B cell (primary cell): ENCODE results near the gene DOCK7.

ENCODE experiments used
- EZH2 ChIP-seq: IDR thresholded peaks from 2 replicates; pipeline ENCODE4 v1.6.1; 2012; ENCODE audit warnings: borderline replicate concordance, low read depth, mild to moderate bottlenecking, moderate library complexity, low read length; ENCODE audit not compliant: insufficient read depth, poor library complexity, severe bottlenecking
- TF ChIP-seq, protein P1 (sequence below): fragments of 200-600 bp; IDR thresholded peaks from one replicate; pipeline ENCODE4 v1.8.0; 2022; ENCODE audit warnings: antibody characterized with exemption, mild to moderate bottlenecking

DNA sequence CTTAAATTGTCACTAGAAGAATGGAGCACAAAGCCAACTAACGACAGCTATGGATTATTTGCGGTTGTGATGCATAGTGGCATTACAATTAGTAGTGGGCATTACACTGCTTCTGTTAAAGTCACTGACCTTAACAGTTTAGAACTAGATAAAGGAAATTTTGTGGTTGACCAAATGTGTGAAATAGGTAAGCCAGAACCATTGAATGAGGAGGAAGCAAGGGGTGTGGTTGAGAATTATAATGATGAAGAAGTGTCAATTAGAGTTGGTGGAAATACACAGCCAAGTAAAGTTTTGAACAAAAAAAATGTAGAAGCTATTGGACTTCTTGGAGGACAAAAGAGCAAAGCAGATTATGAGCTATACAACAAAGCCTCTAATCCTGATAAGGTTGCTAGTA lies 237.9 kb downstream of the DOCK7 start:
- TF ChIP-seq, protein P1, sequence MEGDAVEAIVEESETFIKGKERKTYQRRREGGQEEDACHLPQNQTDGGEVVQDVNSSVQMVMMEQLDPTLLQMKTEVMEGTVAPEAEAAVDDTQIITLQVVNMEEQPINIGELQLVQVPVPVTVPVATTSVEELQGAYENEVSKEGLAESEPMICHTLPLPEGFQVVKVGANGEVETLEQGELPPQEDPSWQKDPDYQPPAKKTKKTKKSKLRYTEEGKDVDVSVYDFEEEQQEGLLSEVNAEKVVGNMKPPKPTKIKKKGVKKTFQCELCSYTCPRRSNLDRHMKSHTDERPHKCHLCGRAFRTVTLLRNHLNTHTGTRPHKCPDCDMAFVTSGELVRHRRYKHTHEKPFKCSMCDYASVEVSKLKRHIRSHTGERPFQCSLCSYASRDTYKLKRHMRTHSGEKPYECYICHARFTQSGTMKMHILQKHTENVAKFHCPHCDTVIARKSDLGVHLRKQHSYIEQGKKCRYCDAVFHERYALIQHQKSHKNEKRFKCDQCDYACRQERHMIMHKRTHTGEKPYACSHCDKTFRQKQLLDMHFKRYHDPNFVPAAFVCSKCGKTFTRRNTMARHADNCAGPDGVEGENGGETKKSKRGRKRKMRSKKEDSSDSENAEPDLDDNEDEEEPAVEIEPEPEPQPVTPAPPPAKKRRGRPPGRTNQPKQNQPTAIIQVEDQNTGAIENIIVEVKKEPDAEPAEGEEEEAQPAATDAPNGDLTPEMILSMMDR = no peak
- no peak for TF ChIP-seq EZH2
